HepG2 (cell line): ENCODE measurements around the gene PHF8. TPM values are rescaled to one million over a fixed set of nuclear protein-coding genes. Genes with fewer than 3 reads are reported as not detected.

Experiments
- ATAC-seq: fragments of 200-7000 bp; cut with Tn5 transposase; 3 replicates; pipeline ENCODE4 v1.9.1; 2020; ENCODE audit warnings: mild to moderate bottlenecking, moderate library complexity
- BruUV-seq: library from RNA; stranded (reverse); fragments of 400-500 nt; replicated peaks from 2 replicates; lab custom pipeline; 2021; lab: Mats Ljungman, UMichigan
- CTCF ChIA-PET: fragments of 300-600 bp; formaldehyde crosslinking; extraction: SDS; loops from one replicate; lab custom pipeline; 2021; ENCODE audit warnings: low total read pairs, inconsistent platforms, low intra/inter-chr PET ratio; lab: Yijun Ruan, JAX
- POLR2A ChIA-PET: fragments of 350-600 bp; sonication (Branson Sonifier 250); formaldehyde crosslinking; loops from one replicate; lab custom pipeline; 2020; ENCODE audit warnings: antibody characterized with exemption, inconsistent platforms; lab: Yijun Ruan, JAX
- DNase-seq: peaks from one replicate; pipeline ENCODE4 v3.0.0-alpha.2; 2015; ENCODE audit warnings: low spot score
- FAIRE-seq: peaks from 3 replicates; lab custom pipeline; 2011; peaks lifted over from hg19 to GRCh38; lab: Jason Lieb, UNC
- H2AFZ ChIP-seq: one replicate; pipeline ENCODE4 v1.6.1; 2011; ENCODE audit warnings: low read length, inconsistent platforms
- H3K27ac ChIP-seq: fragments of 300-600 bp; 3 replicates; pipeline ENCODE4 v1.8.0; 2011; ENCODE audit warnings: mixed run types, mild to moderate bottlenecking, mixed read lengths, low read length, inconsistent platforms; ENCODE audit not compliant: insufficient read depth; ENCODE audit errors: extremely low read length
- H3K27me3 ChIP-seq, 2 experiments: fragments of 200-600 bp in 1 of 2; 2 replicates in 1 of 2; 3 replicates in 1 of 2; pipeline versions ENCODE4 v1.6.0 to v1.8.0; 2011; ENCODE audit warnings: low read length in 2 of 2, mild to moderate bottlenecking in 2 of 2, moderate library complexity in 2 of 2, inconsistent platforms in 1 of 2; ENCODE audit not compliant: insufficient read depth in 2 of 2, control insufficient read depth in 1 of 2
- H3K36me3 ChIP-seq, 2 experiments: fragments of 200-600 bp in 1 of 2; replicated peaks in 1 of 2; 2 replicates in 1 of 2; 3 replicates in 1 of 2; pipeline versions ENCODE4 v1.5.1 to v1.8.0; 2011; ENCODE audit warnings: low read length in 2 of 2, inconsistent platforms in 1 of 2; ENCODE audit not compliant: insufficient read depth in 2 of 2, control insufficient read depth in 1 of 2
- H3K4me1 ChIP-seq: 2 replicates; pipeline ENCODE4 v1.5.1; 2012; ENCODE audit warnings: low read length, inconsistent platforms; ENCODE audit not compliant: insufficient read depth
- H3K4me2 ChIP-seq: 2 replicates; pipeline ENCODE4 v1.6.0; 2011; ENCODE audit warnings: low read depth, low read length, inconsistent platforms
- H3K4me3 ChIP-seq, 3 experiments: fragments of 200-600 bp in 1 of 3; sonication (generic), shearing (Covaris generic) in 1 of 3; replicated peaks in 1 of 3; 2 replicates each; pipeline ENCODE4 v1.5.1; 2011 to 2016; ENCODE audit warnings: low read length in 3 of 3, inconsistent platforms in 2 of 3, low read depth in 2 of 3, mild to moderate bottlenecking in 2 of 3, control low read depth in 1 of 3, mixed read lengths in 1 of 3; ENCODE audit not compliant: insufficient read depth in 1 of 3
- H3K79me2 ChIP-seq: one replicate; pipeline ENCODE4 v1.6.1; 2011; ENCODE audit warnings: low read length, inconsistent platforms; ENCODE audit not compliant: insufficient read depth
- H3K9ac ChIP-seq: 2 replicates; pipeline ENCODE4 v1.6.0; 2011; ENCODE audit warnings: mild to moderate bottlenecking, low read depth, low read length, inconsistent platforms; ENCODE audit not compliant: insufficient read depth
- H3K9me3 ChIP-seq: 2 replicates; pipeline ENCODE4 v1.5.1; 2012; ENCODE audit warnings: mild to moderate bottlenecking, low read length
- H4K20me1 ChIP-seq: 2 replicates; pipeline ENCODE4 v1.6.0; 2011; ENCODE audit warnings: inconsistent platforms, mild to moderate bottlenecking, low read length, moderate library complexity; ENCODE audit not compliant: insufficient read depth
- ATF1 ChIP-seq: IDR thresholded peaks from 2 replicates; pipeline ENCODE4 v1.6.1; 2016; ENCODE audit warnings: mild to moderate bottlenecking, control low read depth
- FIP1L1 ChIP-seq: fragments of 200-400 bp; formaldehyde crosslinking; IDR thresholded peaks from 2 replicates; pipeline ENCODE4 v1.6.1; 2018; ENCODE audit warnings: low read depth, mild to moderate bottlenecking, low read length, moderate library complexity, borderline replicate concordance; ENCODE audit not compliant: insufficient read depth
- MAFF ChIP-seq: IDR thresholded peaks from 2 replicates; pipeline ENCODE4 v1.6.1; 2011; ENCODE audit warnings: low read depth, low read length, improper control_type of control experiment
- REXO4 ChIP-seq: sonication (generic); formaldehyde crosslinking; IDR thresholded peaks from 2 replicates; pipeline ENCODE4 v1.8.0; 2022; ENCODE audit warnings: missing genetic modification reagents, mild to moderate bottlenecking, borderline replicate concordance
- SMAD9 ChIP-seq: sonication (generic); formaldehyde crosslinking; IDR thresholded peaks from 2 replicates; pipeline ENCODE4 v1.5.1; 2020; ENCODE audit warnings: mild to moderate bottlenecking, missing genetic modification reagents
- ZBTB7A ChIP-seq: sonication (generic); formaldehyde crosslinking; IDR thresholded peaks from 2 replicates; pipeline ENCODE4 v1.8.0; 2022; ENCODE audit warnings: mild to moderate bottlenecking, missing genetic modification reagents
- ZBTB7B ChIP-seq: sonication (generic); formaldehyde crosslinking; IDR thresholded peaks from 2 replicates; pipeline ENCODE4 v1.4.0; 2020; ENCODE audit warnings: missing genetic modification reagents
- ZNF101 ChIP-seq: sonication (generic); formaldehyde crosslinking; IDR thresholded peaks from 2 replicates; pipeline ENCODE4 v1.4.0; 2020; ENCODE audit warnings: mild to moderate bottlenecking, low read depth, missing genetic modification reagents, borderline replicate concordance
- WGBS: methylation state at CpG from one replicate; pipeline ENCODE4 v1.1.6; 2017; ENCODE audit warnings: low lambda C conversion rate; 5-methylcytosine and 5-hydroxymethylcytosine counted together
- in situ Hi-C: cut with HindIII; loops from 2 replicates; pipeline ENCODE4 v1.10.0; 2017; ENCODE audit warnings: low pct_unique_long_range_greater_than_20kb; ENCODE audit not compliant: extremely low pct_ligation_motif_present
- intact Hi-C: fragments of 100-400 bp; cut with micrococcal nuclease; formaldehyde crosslinking; loops from one replicate; pipeline ENCODE4 v1.10.0; 2022; ENCODE audit not compliant: unreplicated experiment
- polyA plus RNA-seq, 8 experiments: library from polyadenylated mRNA; depleted of rRNA in 3 of 8; stranded (reverse) in 7 of 8; unstranded in 1 of 8; fragments of >200 nt; fragmentation: Illumina TruSeq in 4 of 8; extraction: Trizol in 4 of 8; gene quantifications; 2 replicates each; pipeline versions ENCODE4 v1.2.1 to v1.2.3, GENCODE V29; 2011 to 2016; ENCODE audit warnings: low read depth in 4 of 8, missing spikeins in 1 of 8, mixed read lengths in 1 of 8; ENCODE audit not compliant: insufficient read depth in 1 of 8
- total RNA-seq, 5 experiments: library from RNA; depleted of rRNA; stranded (reverse); fragments of >200 nt; fragmentation: Illumina TruSeq; extraction: Trizol; gene quantifications; 2 replicates each; pipeline ENCODE4 v1.2.3, GENCODE V29; 2016; ENCODE audit warnings: low read depth in 1 of 5
- TF ChIP-seq, protein P1 (sequence below): sonication (generic); formaldehyde crosslinking; IDR thresholded peaks from 2 replicates; pipeline ENCODE4 v1.5.0; 2020; ENCODE audit warnings: missing genetic modification reagents
- TF ChIP-seq, protein P2 (sequence below): sonication (generic); formaldehyde crosslinking; IDR thresholded peaks from 2 replicates; pipeline ENCODE4 v1.5.1; 2020; ENCODE audit warnings: mild to moderate bottlenecking, missing genetic modification reagents, moderate library complexity
- TF ChIP-seq, protein P3 (sequence below): sonication (generic); formaldehyde crosslinking; IDR thresholded peaks from 2 replicates; pipeline ENCODE4 v1.9.0; 2021; ENCODE audit warnings: missing genetic modification reagents, mild to moderate bottlenecking, borderline replicate concordance
- TF ChIP-seq, protein P4 (sequence below): IDR thresholded peaks from 2 replicates; pipeline ENCODE4 v1.6.1; 2012; ENCODE audit warnings: low read length, improper control_type of control experiment

The PHF8 gene
- total and polyA plus RNA-seq, 2 of the 13 experiments (the other 11 are each of a cell fraction or from before 2014, with no cell fraction given): 15.5 to 19.1 TPM

DNA sequence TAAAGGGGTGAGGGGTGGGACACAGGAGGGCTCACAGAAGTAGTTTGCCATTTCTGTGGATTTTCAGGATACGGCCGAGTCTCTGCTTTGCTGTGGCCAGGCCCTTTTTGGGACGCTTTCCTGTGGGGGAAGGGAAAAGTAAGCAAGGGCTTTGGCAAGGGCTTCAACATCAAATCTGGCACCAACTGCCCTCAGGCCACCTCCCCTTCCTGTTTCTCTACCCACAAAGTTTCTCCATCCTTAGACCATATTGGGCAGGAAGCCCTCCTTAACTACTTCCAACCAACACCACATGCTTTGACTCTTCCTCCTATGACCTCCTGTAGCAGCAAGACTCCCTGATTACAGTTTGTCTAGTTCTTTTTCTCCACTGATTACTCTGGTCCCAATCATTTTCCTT, 105.1 kb downstream of the PHF8 start:
- ATAC-seq (no peak), FAIRE-seq (no peak), DNase-seq (no peak)
- CTCF ChIA-PET: no interaction called here
- Histone ChIP-seq H3K27ac (no peak overlapping the region), H3K79me2 (no peaks in the 10 kb centered on the region), H3K9me3 (no peaks in the 10 kb centered on the region), H3K27me3 (no peaks in the 10 kb centered on the region), H3K36me3 (peaks cover 8 to 37% of the 10 kb centered on the region in 2 experiments), H4K20me1 (no peaks in the 10 kb centered on the region), H3K4me1 (no peaks in the 10 kb centered on the region), H3K4me2 (no peak overlapping the region), H3K4me3 (no peak overlapping the region), H3K9ac (no peak overlapping the region), H2AFZ (no peak overlapping the region)
- TF ChIP-seq ZNF101 (CRISPR knock-in tag) (no peak), MAFF (no peak), REXO4 (CRISPR knock-in tag) (no peak), SMAD9 (CRISPR knock-in tag) (no peak), ATF1 (CRISPR knock-in tag) (no peak), ZBTB7A (CRISPR knock-in tag) (no peak), FIP1L1 (no peak), ZBTB7B (CRISPR knock-in tag) (no peak)
- TF ChIP-seq, protein P1, sequence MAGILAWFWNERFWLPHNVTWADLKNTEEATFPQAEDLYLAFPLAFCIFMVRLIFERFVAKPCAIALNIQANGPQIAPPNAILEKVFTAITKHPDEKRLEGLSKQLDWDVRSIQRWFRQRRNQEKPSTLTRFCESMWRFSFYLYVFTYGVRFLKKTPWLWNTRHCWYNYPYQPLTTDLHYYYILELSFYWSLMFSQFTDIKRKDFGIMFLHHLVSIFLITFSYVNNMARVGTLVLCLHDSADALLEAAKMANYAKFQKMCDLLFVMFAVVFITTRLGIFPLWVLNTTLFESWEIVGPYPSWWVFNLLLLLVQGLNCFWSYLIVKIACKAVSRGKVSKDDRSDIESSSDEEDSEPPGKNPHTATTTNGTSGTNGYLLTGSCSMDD (CRISPR knock-in tag): no peak
- TF ChIP-seq, protein P2, sequence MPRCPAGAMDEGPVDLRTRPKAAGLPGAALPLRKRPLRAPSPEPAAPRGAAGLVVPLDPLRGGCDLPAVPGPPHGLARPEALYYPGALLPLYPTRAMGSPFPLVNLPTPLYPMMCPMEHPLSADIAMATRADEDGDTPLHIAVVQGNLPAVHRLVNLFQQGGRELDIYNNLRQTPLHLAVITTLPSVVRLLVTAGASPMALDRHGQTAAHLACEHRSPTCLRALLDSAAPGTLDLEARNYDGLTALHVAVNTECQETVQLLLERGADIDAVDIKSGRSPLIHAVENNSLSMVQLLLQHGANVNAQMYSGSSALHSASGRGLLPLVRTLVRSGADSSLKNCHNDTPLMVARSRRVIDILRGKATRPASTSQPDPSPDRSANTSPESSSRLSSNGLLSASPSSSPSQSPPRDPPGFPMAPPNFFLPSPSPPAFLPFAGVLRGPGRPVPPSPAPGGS (CRISPR knock-in tag): no peak
- TF ChIP-seq, protein P3, sequence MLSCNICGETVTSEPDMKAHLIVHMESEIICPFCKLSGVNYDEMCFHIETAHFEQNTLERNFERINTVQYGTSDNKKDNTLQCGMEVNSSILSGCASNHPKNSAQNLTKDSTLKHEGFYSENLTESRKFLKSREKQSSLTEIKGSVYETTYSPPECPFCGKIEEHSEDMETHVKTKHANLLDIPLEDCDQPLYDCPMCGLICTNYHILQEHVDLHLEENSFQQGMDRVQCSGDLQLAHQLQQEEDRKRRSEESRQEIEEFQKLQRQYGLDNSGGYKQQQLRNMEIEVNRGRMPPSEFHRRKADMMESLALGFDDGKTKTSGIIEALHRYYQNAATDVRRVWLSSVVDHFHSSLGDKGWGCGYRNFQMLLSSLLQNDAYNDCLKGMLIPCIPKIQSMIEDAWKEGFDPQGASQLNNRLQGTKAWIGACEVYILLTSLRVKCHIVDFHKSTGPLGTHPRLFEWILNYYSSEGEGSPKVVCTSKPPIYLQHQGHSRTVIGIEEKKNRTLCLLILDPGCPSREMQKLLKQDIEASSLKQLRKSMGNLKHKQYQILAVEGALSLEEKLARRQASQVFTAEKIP (CRISPR knock-in tag): no peak
- TF ChIP-seq, protein P4, sequence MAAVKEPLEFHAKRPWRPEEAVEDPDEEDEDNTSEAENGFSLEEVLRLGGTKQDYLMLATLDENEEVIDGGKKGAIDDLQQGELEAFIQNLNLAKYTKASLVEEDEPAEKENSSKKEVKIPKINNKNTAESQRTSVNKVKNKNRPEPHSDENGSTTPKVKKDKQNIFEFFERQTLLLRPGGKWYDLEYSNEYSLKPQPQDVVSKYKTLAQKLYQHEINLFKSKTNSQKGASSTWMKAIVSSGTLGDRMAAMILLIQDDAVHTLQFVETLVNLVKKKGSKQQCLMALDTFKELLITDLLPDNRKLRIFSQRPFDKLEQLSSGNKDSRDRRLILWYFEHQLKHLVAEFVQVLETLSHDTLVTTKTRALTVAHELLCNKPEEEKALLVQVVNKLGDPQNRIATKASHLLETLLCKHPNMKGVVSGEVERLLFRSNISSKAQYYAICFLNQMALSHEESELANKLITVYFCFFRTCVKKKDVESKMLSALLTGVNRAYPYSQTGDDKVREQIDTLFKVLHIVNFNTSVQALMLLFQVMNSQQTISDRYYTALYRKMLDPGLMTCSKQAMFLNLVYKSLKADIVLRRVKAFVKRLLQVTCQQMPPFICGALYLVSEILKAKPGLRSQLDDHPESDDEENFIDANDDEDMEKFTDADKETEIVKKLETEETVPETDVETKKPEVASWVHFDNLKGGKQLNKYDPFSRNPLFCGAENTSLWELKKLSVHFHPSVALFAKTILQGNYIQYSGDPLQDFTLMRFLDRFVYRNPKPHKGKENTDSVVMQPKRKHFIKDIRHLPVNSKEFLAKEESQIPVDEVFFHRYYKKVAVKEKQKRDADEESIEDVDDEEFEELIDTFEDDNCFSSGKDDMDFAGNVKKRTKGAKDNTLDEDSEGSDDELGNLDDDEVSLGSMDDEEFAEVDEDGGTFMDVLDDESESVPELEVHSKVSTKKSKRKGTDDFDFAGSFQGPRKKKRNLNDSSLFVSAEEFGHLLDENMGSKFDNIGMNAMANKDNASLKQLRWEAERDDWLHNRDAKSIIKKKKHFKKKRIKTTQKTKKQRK: no peak
- intact Hi-C loops: no loop called here
- 100% methylated on average over 3 of the region's 3 CpGs for WGBS
- POLR2A ChIA-PET: no interaction called here
- in situ Hi-C loops: no loop called here
- BruUV-seq: no TSS peak
